ENCODE measurements around the gene NAA10. TPM values are rescaled to one million over a fixed set of nuclear protein-coding genes. Genes with fewer than 3 reads are reported as not detected.

NAA10 gene
- total RNA-seq, 4 donors from 2014 or later, result 48.0 to 152 (median 73.8) TPM

- H3K4me1 ChIP-seq, result peaks cover 0 to 62% (median 34%) of the 10 kb centered on the region in 4 donors
- no peaks in the 10 kb centered on the region for H3K36me3 ChIP-seq
- H3K27me3 ChIP-seq, result no peaks in the 10 kb centered on the region
- peak overlapping the region; percentile 64 to 95 (median 78) for H3K4me3 ChIP-seq
- 4 to 41% methylated on average over 4 to 24 of the region's 25 CpGs for WGBS, 2 donors
- no peaks in the 10 kb centered on the region for H3K9me3 ChIP-seq
- TF ChIP-seq EP300 (IDR thresholded peaks at IDR 0.05) (no peak), CTCF (IDR thresholded peaks at IDR 0.05) (no peak), POLR2A (IDR thresholded peaks at IDR 0.05) (no peak)
- no peak for DNase-seq (ENCODE audit: low spot score in 2 of 2)
- peak overlapping the region; percentile 95 to 98 (median 97) for H3K27ac ChIP-seq
These were observed 34.5 kb upstream of the NAA10 start for GRCh38 chrX:153969125-153969903.

- no peak for TF ChIP-seq CTCF (IDR thresholded peaks at IDR 0.05)
- TF ChIP-seq EP300 (IDR thresholded peaks at IDR 0.05), result no peak
- TF ChIP-seq POLR2A (IDR thresholded peaks at IDR 0.05), result no peak
- no peaks in the 10 kb centered on the region for H3K27me3 ChIP-seq
- H3K4me3 ChIP-seq, result peak overlapping the region in 3 of 4 donors; percentile 64 to 82 (median 74)
- H3K9me3 ChIP-seq, result no peaks in the 10 kb centered on the region
- peaks cover 0 to 56% (median 34%) of the 10 kb centered on the region in 4 donors for H3K4me1 ChIP-seq
- peaks cover 0 to 6% (median 0%) of the 10 kb centered on the region in 3 donors for H3K36me3 ChIP-seq
- DNase-seq (ENCODE audit: low spot score in 2 of 2), result no peak
- H3K27ac ChIP-seq, result peak overlapping the region; percentile 95 to 98 (median 97)
- 48% methylated on average over 12 of the region's 12 CpGs; no CpG with 5 or more reads in 1 of the 2 donors for WGBS, 2 donors
These were observed 33.9 kb upstream of the NAA10 start for GRCh38 chrX:153968754-153969124.

- Histone ChIP-seq H3K27ac (peak overlapping the region in 3 of 4 donors; percentile 96 to 98 (median 98)), H3K27me3 (no peaks in the 10 kb centered on the region), H3K36me3 (peaks cover 0 to 10% (median 0%) of the 10 kb centered on the region in 3 donors), H3K9me3 (no peaks in the 10 kb centered on the region), H3K4me3 (peak overlapping the region in 2 of 4 donors; percentile 64 to 74), H3K4me1 (peaks cover 0 to 52% (median 32%) of the 10 kb centered on the region in 4 donors)
- TF ChIP-seq EP300 (IDR thresholded peaks at IDR 0.05), result no peak
- no peak for TF ChIP-seq POLR2A (IDR thresholded peaks at IDR 0.05)
- TF ChIP-seq CTCF (IDR thresholded peaks at IDR 0.05), result no peak
- no peak for DNase-seq (ENCODE audit: low spot score in 2 of 2)
- 18 to 58% methylated on average over 8 to 9 of the region's 9 CpGs for WGBS, 2 donors
These were observed 33.4 kb upstream of the NAA10 start for GRCh38 chrX:153968255-153968654.

- TF ChIP-seq POLR2A (IDR thresholded peaks at IDR 0.05) (no peak), CTCF (IDR thresholded peaks at IDR 0.05) (no peak)
- Histone ChIP-seq H3K36me3 (peaks cover 0 to 15% (median 0%) of the 10 kb centered on the region in 3 donors), H3K4me1 (peaks cover 0 to 52% (median 32%) of the 10 kb centered on the region in 4 donors), H3K27me3 (no peaks in the 10 kb centered on the region), H3K4me3 (no peak overlapping the region), H3K9me3 (no peaks in the 10 kb centered on the region), H3K27ac (peak overlapping the region in 3 of 4 donors; percentile 96 to 98 (median 98))
- 56 to 67% methylated on average over 16 of the region's 16 CpGs for WGBS, 2 donors
- no peak for DNase-seq (ENCODE audit: low spot score in 2 of 2)
These were observed 32.8 kb upstream of the NAA10 start for GRCh38 chrX:153967536-153968224.

Data from tibial nerve (tissue), 4 donors.